HEK293T (cell line): Measurements from ENCODE around the gene PCIF1.

Source experiments
- CTCF ChIA-PET: fragments of 350-600 bp; formaldehyde crosslinking; extraction: SDS; loops from one replicate; lab custom pipeline; 2021; ENCODE audit warnings: antibody characterized with exemption, inconsistent platforms; lab: Yijun Ruan, JAX
- POLR2A ChIA-PET: fragments of 350-600 bp; formaldehyde crosslinking; extraction: SDS; loops from one replicate; lab custom pipeline; 2020; ENCODE audit warnings: antibody characterized with exemption, inconsistent platforms; lab: Yijun Ruan, JAX
- DNase-seq: peaks from one replicate; pipeline ENCODE4 v3.0.0; 2012; ENCODE audit warnings: mixed read lengths; ENCODE audit errors: extremely low spot score
- ARNT ChIP-seq: fragments of 450-650 bp; IDR thresholded peaks from 2 replicates; pipeline ENCODE4 v1.6.1; 2017; ENCODE audit warnings: mild to moderate bottlenecking
- BHLHE40 ChIP-seq: fragments of 450-650 bp; IDR thresholded peaks from 2 replicates; pipeline ENCODE4 v1.6.1; 2016; ENCODE audit warnings: mild to moderate bottlenecking, moderate library complexity, borderline replicate concordance
- CTBP1 ChIP-seq: fragments of 450-650 bp; IDR thresholded peaks from 2 replicates; pipeline ENCODE4 v1.6.1; 2016; ENCODE audit warnings: borderline replicate concordance
- ELF4 ChIP-seq: fragments of 450-650 bp; IDR thresholded peaks from 2 replicates; pipeline ENCODE4 v1.6.1; 2017; ENCODE audit warnings: antibody characterized with exemption
- FOXA1 ChIP-seq: fragments of 450-650 bp; IDR thresholded peaks from 2 replicates; pipeline ENCODE4 v1.6.1; 2016; ENCODE audit warnings: mild to moderate bottlenecking
- FOXK2 ChIP-seq: fragments of 450-650 bp; IDR thresholded peaks from 2 replicates; pipeline ENCODE4 v1.6.1; 2016; ENCODE audit warnings: mild to moderate bottlenecking
- FOXM1 ChIP-seq: fragments of 450-650 bp; IDR thresholded peaks from 2 replicates; pipeline ENCODE4 v1.6.1; 2017; ENCODE audit warnings: mild to moderate bottlenecking, borderline replicate concordance
- HDGF ChIP-seq: fragments of 450-650 bp; IDR thresholded peaks from 2 replicates; pipeline ENCODE4 v1.6.1; 2017; ENCODE audit warnings: antibody characterized with exemption, borderline replicate concordance
- L3MBTL2 ChIP-seq: fragments of 450-650 bp; conservative IDR thresholded peaks from 2 replicates; pipeline ENCODE4 v1.6.1; 2016; ENCODE audit warnings: mild to moderate bottlenecking
- LEF1 ChIP-seq: fragments of 450-650 bp; IDR thresholded peaks from 2 replicates; pipeline ENCODE4 v1.6.1; 2017; ENCODE audit warnings: mild to moderate bottlenecking, borderline replicate concordance
- NFRKB ChIP-seq: fragments of 450-650 bp; IDR thresholded peaks from 2 replicates; pipeline ENCODE4 v1.6.1; 2016; ENCODE audit warnings: mild to moderate bottlenecking, moderate library complexity
- PKNOX1 ChIP-seq: fragments of 450-650 bp; IDR thresholded peaks from 2 replicates; pipeline ENCODE4 v1.6.1; 2016
- SP1 ChIP-seq: fragments of 450-650 bp; IDR thresholded peaks from 2 replicates; pipeline ENCODE4 v1.6.1; 2017
- SUZ12 ChIP-seq: fragments of 450-650 bp; IDR thresholded peaks from 2 replicates; pipeline ENCODE4 v1.6.1; 2016; ENCODE audit warnings: mild to moderate bottlenecking
- TARDBP ChIP-seq: fragments of 450-650 bp; IDR thresholded peaks from 2 replicates; pipeline ENCODE4 v1.6.1; 2016
- ZNF384 ChIP-seq: fragments of 450-650 bp; IDR thresholded peaks from 2 replicates; pipeline ENCODE4 v1.6.1; 2016

Gene PCIF1

GRCh38 chr20:45909336-45909808 is 25.1 kb upstream of the PCIF1 start:
- TF ChIP-seq CTBP1 (no peak), L3MBTL2 (no peak)
- no peak for DNase-seq
- CTCF ChIA-PET, result no interaction called here
- POLR2A ChIA-PET, result interaction anchor here (0.7 to 1.2 kb wide), 3 partner anchors 18 to 52 kb away, joined by 3 to 4 read pairs (median 3); partner anchors contain the start of genes ACOT8, CTSA and ZSWIM3

GRCh38 chr20:45909817-45910669 is 24.4 kb upstream of the PCIF1 start:
- ChIA-PET CTCF (no interaction called here), POLR2A (interaction anchor here (0.7 to 1.6 kb wide), 7 partner anchors 15 to 53 kb away, joined by 3 to 6 read pairs (median 3); partner anchors contain the start of genes ACOT8, CTSA and ZSWIM3)
- TF ChIP-seq SUZ12 (no peak), ARNT (no peak), BHLHE40 (no peak), FOXA1 (no peak), FOXM1 (no peak), L3MBTL2 (no peak), NFRKB (no peak), PKNOX1 (no peak), LEF1 (no peak), TARDBP (no peak), HDGF (no peak), SP1 (no peak), ELF4 (no peak), ZNF384 (no peak), CTBP1 (no peak), FOXK2 (no peak)
- no peak for DNase-seq

GRCh38 chr20:45910670-45911485 is 23.6 kb upstream of the PCIF1 start:
- TF ChIP-seq CTBP1, result no peak
- no peak for TF ChIP-seq BHLHE40
- TF ChIP-seq FOXM1, result no peak
- no peak for TF ChIP-seq ELF4
- no peak for TF ChIP-seq SP1
- peak; percentile 79 for TF ChIP-seq PKNOX1
- TF ChIP-seq ZNF384, result no peak
- TF ChIP-seq FOXK2, result no peak
- 0 out of 2 replicates have a peak, but pooled peaks have one; percentile 24 for TF ChIP-seq HDGF
- TF ChIP-seq SUZ12, result no peak
- POLR2A ChIA-PET, result interaction anchor here (0.6 to 1.6 kb wide), 7 partner anchors 9 to 54 kb away, joined by 3 to 6 read pairs (median 3); partner anchors contain the start of genes ACOT8, PCIF1 and ZSWIM3
- DNase-seq, result peak; percentile 99
- CTCF ChIA-PET, result no interaction called here

- TF ChIP-seq ARNT (no peak), L3MBTL2 (0 out of 2 replicates have a peak, but pooled peaks have one; percentile 36)
- POLR2A ChIA-PET, result interaction anchor here (1.4 to 1.6 kb wide), 2 partner anchors 18 to 30 kb away, joined by 3 to 5 read pairs; no protein-coding TSS in a partner anchor
- DNase-seq, result no peak
- CTCF ChIA-PET, result no interaction called here
Measured at GRCh38 chr20:45911486-45912343, 22.8 kb upstream of the PCIF1 start, which contains the start of gene PLTP. Gene PLTP, minus strand, starts transcription at chr20:45912155. Its CDS starts 703 bp downstream, at chr20:45911452.

DNA sequence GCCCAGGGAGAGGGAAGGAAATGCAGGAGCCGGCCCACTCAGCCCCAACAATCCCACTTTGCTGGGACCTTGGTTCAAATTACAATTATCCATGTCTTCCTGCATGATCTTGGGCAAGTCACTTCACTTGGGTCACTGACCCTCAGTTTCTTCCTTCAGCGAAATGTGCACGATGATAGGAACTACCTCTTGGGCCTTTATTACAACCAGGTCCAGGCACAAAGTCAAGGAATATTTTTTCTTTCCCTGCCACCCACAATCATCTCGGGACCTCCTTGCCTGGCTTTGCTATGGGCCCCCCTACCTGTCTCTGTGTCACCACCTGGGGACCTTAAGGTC is 22.2 kb upstream of the PCIF1 start:
- no peak for DNase-seq
- no peak for TF ChIP-seq TARDBP
- TF ChIP-seq FOXA1, result no peak
- TF ChIP-seq HDGF, result no peak
- no peak for TF ChIP-seq ELF4
- no peak for TF ChIP-seq ARNT
- no peak for TF ChIP-seq FOXK2
- no peak for TF ChIP-seq LEF1
- ChIA-PET CTCF (no interaction called here), POLR2A (no interaction called here)

DNA sequence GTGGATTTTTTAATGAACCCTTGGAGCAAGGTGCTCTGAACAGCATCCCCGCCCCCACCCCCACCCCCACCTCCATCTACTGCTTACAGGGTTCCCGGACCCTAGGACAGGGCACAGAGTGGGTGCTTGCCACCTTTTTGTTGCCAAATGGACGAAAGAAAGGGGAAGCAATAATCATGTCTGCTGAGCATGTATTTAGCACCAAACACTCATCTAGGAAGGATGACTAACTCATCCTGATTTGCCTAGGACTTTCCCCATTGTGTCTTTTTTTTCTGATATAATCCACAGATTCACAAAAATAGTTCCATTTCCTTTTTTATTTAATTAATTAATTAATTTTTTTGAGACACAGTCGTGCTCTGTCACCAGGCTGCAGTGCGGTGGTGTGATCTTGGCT is 21.4 kb upstream of the PCIF1 start:
- no peak for TF ChIP-seq FOXA1
- no peak for TF ChIP-seq TARDBP
- no peak for TF ChIP-seq CTBP1
- no peak for TF ChIP-seq SP1
- no peak for TF ChIP-seq L3MBTL2
- TF ChIP-seq ARNT, result no peak
- no peak for TF ChIP-seq ZNF384
- TF ChIP-seq NFRKB, result no peak
- TF ChIP-seq FOXM1, result no peak
- no peak for TF ChIP-seq HDGF
- TF ChIP-seq BHLHE40, result no peak
- no peak for TF ChIP-seq ELF4
- CTCF ChIA-PET, result no interaction called here
- no peak for DNase-seq
- POLR2A ChIA-PET, result no interaction called here
